T1000 (cell line): ENCODE results near the gene TMPRSS11A.

Experiments used
- DNase-seq: peaks from one replicate; lab custom pipeline; 2025; ENCODE audit warnings: mixed read lengths; lab: John Stamatoyannopoulos, UW

Gene TMPRSS11A

GRCh38 chr4:67963356-67963755 is at the start of gene TMPRSS11A:
TMPRSS11A (minus strand) TSS chr4:67963493; CDS start chr4:67963393, 100 bp downstream.
- DNase-seq, result no peak

GRCh38 chr4:68011684-68012083 is 48.4 kb upstream of the TMPRSS11A start:
- no peak for DNase-seq

GRCh38 chr4:68002906-68003305 is 39.6 kb upstream of the TMPRSS11A start:
- no peak for DNase-seq

GRCh38 chr4:67996127-67996526 is 32.8 kb upstream of the TMPRSS11A start:
- no peak for DNase-seq

GRCh38 chr4:67988991-67989390 is 25.7 kb upstream of the TMPRSS11A start:
- DNase-seq, result no peak

- no peak for DNase-seq
Measured at GRCh38 chr4:67983333-67983732, 20.0 kb upstream of the TMPRSS11A start.

- no peak for DNase-seq
Measured at GRCh38 chr4:67980512-67980911, 17.2 kb upstream of the TMPRSS11A start.

- no peak for DNase-seq
Measured at GRCh38 chr4:67973608-67974007, 10.3 kb upstream of the TMPRSS11A start.

GRCh38 chr4:67954890-67955289 is 8.4 kb downstream of the TMPRSS11A start:
- DNase-seq, result no peak

GRCh38 chr4:67941074-67941473 is 22.2 kb downstream of the TMPRSS11A start:
- DNase-seq, result no peak

GRCh38 chr4:67940506-67940905 is 22.8 kb downstream of the TMPRSS11A start:
- DNase-seq, result no peak

- no peak for DNase-seq
Measured at GRCh38 chr4:67939195-67939594, 24.1 kb downstream of the TMPRSS11A start.

- no peak for DNase-seq
Measured at GRCh38 chr4:67935888-67936287, 27.4 kb downstream of the TMPRSS11A start.

GRCh38 chr4:67934628-67935027 is 28.7 kb downstream of the TMPRSS11A start:
- DNase-seq, result no peak

- no peak for DNase-seq
Measured at GRCh38 chr4:67933755-67934154, 29.5 kb downstream of the TMPRSS11A start.

GRCh38 chr4:67933038-67933437 is 30.3 kb downstream of the TMPRSS11A start:
- no peak for DNase-seq

- no peak for DNase-seq
Measured at GRCh38 chr4:67931256-67931655, 32.0 kb downstream of the TMPRSS11A start.

GRCh38 chr4:67929426-67929825 is 33.9 kb downstream of the TMPRSS11A start:
- no peak for DNase-seq

- DNase-seq, result no peak
Measured at GRCh38 chr4:67928546-67928945, 34.7 kb downstream of the TMPRSS11A start.

GRCh38 chr4:67927251-67927650 is 36.0 kb downstream of the TMPRSS11A start:
- DNase-seq, result no peak

GRCh38 chr4:67926485-67926884 is 36.8 kb downstream of the TMPRSS11A start:
- DNase-seq, result no peak

GRCh38 chr4:67922697-67923096 is 40.6 kb downstream of the TMPRSS11A start:
- DNase-seq, result peak; percentile 37

- no peak for DNase-seq
Measured at GRCh38 chr4:67918428-67918827, 44.9 kb downstream of the TMPRSS11A start.

GRCh38 chr4:67915400-67915966 is 47.8 kb downstream of the TMPRSS11A start:
- no peak for DNase-seq
